Epidermal melanocyte (primary cell): ENCODE results near the gene AK9.

Experiments
- DNase-seq: peaks from one replicate; pipeline ENCODE4 v3.0.0; 2011; ENCODE audit warnings: low spot score; ENCODE audit not compliant: insufficient read length

The AK9 gene

GRCh38 chr6:109446072-109446471, 244.9 kb downstream of the AK9 start:
- no peak for DNase-seq

GRCh38 chr6:109445382-109445781, 245.6 kb downstream of the AK9 start:
- DNase-seq: no peak

- no peak for DNase-seq
Observed at GRCh38 chr6:109443425-109443950, 247.5 kb downstream of the AK9 start.
